Stimulated activated CD4-positive, alpha-beta T cell treated with anti-CD3 and anti-CD28 coated beads, Interleukin-2, amount 100 ng/mL, for 4 hours (primary cell): ENCODE measurements around the gene SESTD1.
"Not testable (repeated sequence)": the region's sequence is repeated elsewhere in the genome, so short reads cannot be mapped to it uniquely, and the experiment has no call there.

Experiments used
- DNase-seq: peaks from one replicate; pipeline ENCODE4 v3.0.0-alpha.2; 2020; ENCODE audit warnings: low read depth

The SESTD1 gene

GRCh38 chr2:179106342-179106675 lies 158.3 kb downstream of the SESTD1 start:
- no peak for DNase-seq

DNA sequence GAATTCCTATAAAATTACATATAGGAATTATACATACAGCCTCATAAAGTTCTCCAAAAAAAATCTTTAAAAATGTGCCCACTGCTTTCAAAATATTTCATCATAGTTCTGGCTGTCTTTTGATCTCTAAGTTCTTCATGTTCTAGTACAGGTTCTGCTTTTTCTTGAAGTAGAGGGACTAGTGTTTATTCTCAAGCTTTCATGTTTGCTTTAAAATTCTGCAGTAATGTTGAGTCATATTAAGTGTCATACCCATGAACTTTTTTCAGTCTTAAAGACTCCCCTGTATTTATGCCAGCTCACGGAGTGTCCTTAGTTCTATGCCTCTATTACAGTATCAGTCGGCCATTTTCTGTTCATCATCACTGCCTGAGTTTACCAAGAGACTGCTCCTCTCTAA lies 159.9 kb downstream of the SESTD1 start:
- DNase-seq, result no peak

DNA sequence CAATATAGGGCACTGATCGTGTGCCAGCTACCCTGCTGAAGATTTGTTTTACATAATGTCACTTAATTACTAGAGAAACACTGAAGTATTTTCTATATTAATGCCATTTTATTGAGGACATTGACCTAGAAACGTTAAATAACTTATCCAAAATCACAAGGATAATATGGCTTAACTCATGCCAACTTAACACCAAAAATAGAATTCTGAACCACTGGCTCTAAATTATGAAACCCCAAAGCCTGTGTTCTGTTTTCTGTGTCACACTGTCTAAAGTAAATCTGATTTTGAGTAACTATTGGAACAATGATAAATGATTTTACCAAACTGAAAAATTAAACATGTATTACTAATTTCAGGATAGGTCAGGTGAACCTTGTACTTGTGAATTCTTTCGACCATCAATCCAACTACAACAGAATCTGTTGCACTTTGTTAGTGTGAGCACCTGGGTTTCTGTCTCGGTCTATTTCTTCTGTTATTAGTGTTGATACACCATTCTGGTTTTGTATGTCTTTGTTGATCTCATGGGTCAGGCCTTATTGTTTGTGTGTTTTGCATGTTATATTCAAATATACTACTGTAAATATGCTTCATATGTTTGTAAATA lies 166.4 kb downstream of the SESTD1 start:
- DNase-seq, result no peak

DNA sequence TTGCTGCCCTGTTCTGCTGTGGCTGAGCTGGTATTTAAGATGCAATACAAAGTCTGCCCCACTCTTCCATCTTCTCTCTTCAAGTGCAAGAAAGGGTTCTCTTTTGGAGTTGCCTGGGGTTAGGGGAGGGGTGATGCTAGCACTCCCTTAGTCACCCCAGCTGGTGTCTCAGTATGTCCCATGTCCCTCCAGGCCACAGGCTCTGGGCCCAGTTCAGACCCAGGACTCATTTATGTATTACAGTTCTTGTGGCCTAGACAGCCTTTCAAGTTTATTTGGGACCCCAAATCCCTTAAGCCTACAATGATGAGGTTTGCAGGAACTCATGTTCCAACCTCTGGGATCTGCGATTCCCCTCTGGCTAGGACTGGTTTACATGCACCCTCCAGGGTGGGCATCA lies 167.5 kb downstream of the SESTD1 start:
- no peak for DNase-seq

GRCh38 chr2:179096090-179096489 lies 168.5 kb downstream of the SESTD1 start:
- DNase-seq, result no peak

DNA sequence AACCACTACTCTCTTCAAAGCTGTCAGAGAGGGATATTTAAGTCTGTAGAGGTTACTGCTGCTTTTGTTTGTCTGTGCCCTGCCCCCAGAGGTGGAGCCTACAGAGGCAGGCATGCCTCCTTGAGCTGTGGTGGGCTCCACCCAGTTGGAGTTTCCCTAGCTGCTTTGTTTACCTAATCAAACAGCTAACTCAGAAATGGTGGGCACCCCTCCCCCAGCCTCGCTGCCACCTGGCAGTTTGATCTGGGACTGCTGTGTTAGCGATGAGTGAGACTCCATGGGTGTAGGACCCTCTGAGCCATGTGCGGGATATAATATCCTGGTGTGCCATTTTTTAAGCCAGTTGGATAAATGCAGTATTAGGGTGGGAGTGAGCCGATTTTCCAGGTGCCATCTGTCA lies 171.7 kb downstream of the SESTD1 start:
- not testable (repeated sequence) for DNase-seq

- DNase-seq, result no peak
Measured at GRCh38 chr2:179082697-179083096, 181.9 kb downstream of the SESTD1 start.

DNA sequence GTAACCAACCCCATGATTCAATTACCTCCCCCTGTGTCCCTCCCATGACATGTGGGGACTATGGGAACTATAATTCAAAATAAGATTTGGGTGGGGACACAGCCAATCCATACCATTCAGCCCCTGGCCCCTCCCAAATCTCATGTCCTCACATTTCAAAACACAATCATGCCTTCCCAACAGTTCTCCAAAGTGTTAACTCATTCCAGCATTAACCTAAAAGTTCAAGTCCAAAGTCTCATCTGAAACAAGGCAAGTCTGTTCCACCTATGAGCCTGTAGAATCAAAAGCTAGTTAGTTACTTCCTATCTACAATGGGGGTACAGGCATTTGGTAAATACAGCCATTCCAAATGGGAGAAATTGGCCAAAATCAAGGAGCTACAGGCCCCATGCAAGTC lies 182.7 kb downstream of the SESTD1 start:
- no peak for DNase-seq

- DNase-seq, result no peak
Measured at GRCh38 chr2:179072527-179072926, 192.1 kb downstream of the SESTD1 start.

- DNase-seq, result no peak
Measured at GRCh38 chr2:179071810-179072355, 192.7 kb downstream of the SESTD1 start.

- no peak for DNase-seq
Measured at GRCh38 chr2:179070895-179071294, 193.7 kb downstream of the SESTD1 start.

DNA sequence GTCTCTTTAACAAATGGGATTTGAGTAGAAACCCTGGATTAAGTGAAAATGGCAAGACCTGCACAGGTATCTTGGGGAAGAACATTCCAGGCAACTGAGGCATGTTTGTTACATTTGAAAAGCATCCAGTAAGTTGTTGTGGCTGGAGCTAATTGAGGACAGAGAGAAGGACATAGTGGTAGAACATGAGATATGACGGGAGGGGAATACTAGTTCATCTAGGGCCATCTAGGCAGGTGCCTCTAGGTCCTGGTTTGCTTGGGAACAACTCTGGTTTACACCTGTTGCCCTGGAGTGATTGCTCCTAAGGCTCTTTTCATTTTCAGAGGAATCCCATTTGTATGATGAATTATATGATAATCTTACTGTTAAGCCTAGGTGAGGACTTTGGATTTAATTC lies 194.9 kb downstream of the SESTD1 start:
- DNase-seq, result no peak

DNA sequence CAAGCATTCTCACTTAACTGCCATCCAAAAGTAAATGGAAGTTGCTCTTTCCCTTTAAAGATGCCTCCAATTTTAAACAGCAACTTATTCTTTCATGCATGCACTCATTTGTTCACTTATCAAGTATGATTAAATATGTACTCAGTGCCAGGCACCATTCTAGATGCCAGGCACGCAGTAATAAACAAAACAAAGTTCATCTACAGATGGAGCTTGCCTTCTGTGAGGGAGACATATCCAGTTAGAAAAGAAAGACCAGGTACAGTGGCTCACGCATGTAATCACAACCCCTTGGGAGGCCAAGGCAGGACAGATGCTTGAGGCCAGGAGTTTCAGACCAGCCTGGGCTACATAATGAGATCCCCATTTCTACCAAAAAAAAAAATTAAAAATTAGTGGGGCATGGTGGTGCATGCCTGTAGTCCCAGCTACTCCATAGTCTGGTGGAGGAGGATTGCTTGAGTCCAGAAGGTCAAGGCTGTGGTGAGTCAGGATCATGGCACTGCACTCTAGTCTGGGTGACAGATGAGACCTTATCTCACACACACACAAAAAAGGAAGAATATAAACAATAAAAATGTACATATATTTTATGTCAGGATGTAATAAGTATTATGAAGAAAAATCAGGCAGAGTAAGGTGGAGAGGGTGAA lies 195.5 kb downstream of the SESTD1 start:
- DNase-seq, result no peak

GRCh38 chr2:179059026-179059700 lies 205.5 kb downstream of the SESTD1 start:
- DNase-seq, result no peak

- no peak for DNase-seq
Measured at GRCh38 chr2:179057737-179058136, 206.9 kb downstream of the SESTD1 start.

DNA sequence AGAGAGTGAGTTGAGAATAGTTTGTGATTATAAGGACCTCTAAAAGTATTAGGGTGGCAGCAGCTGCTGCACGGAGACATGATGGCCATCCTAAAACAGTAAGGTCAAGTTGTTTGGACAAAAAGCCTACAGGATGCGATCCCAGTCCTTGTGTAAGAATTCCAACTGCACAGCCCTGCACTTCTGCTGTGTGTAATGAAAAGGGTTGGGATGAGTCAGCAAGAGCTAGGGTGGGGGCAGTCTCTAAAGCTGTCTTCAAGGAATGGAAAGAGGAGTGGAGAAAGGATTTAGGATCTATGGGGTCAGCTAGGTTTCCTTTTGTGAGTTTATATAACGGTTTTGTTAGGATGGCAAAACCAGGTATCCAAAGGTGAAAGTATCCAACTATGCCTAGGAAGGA lies 211.1 kb downstream of the SESTD1 start:
- DNase-seq, result not testable (repeated sequence)
